ENCODE data around the gene ITGB5. TPM values are rescaled to one million over a fixed set of nuclear protein-coding genes. Genes with fewer than 3 reads are reported as not detected.

ITGB5 gene
- total RNA-seq, 6 experiments from 2014 or later, result 61.3 to 125 (median 98.4) TPM

GRCh38 chr3:124802061-124802698 lies 85.0 kb downstream of the ITGB5 start:
- intact Hi-C loops (cut with DNase I), result no loop called here
- no peak for DNase-seq
- H3K27ac ChIP-seq, result no peak overlapping the region
- H3K27me3 ChIP-seq, result no peaks in the 10 kb centered on the region
- TF ChIP-seq CTCF (IDR thresholded peaks at IDR 0.05) (no peak), POLR2A (IDR thresholded peaks at IDR 0.05) (no peak)
- H3K4me3 ChIP-seq, result no peak overlapping the region
- H3K36me3 ChIP-seq, result peaks cover 0 to 5% (median 0%) of the 10 kb centered on the region in 4 donors
- H3K9me3 ChIP-seq, result no peaks in the 10 kb centered on the region
- WGBS (ENCODE audit: insufficient coverage, low coverage, low lambda C conversion rate, missing lambda C conversion rate), result no CpG with 5 or more reads among the region's 8 CpGs
- ATAC-seq, result no peak
- H3K4me1 ChIP-seq, result peaks cover 0 to 23% (median 9%) of the 10 kb centered on the region in 4 donors

GRCh38 chr3:124800511-124801258 lies 86.5 kb downstream of the ITGB5 start:
- WGBS (ENCODE audit: insufficient coverage, low coverage, low lambda C conversion rate, missing lambda C conversion rate), result 48% methylated on average over 6 of the region's 10 CpGs
- Histone ChIP-seq H3K9me3 (no peaks in the 10 kb centered on the region), H3K27ac (peak overlapping the region; percentile 49 to 54 (median 50)), H3K4me3 (no peak overlapping the region), H3K27me3 (no peaks in the 10 kb centered on the region), H3K4me1 (peaks cover 0 to 23% (median 9%) of the 10 kb centered on the region in 4 donors), H3K36me3 (peaks cover 0 to 10% (median 2%) of the 10 kb centered on the region in 4 donors)
- peak; percentile 47 to 81 (median 66) for DNase-seq
- intact Hi-C loops (cut with DNase I), result no loop called here
- peak; percentile 67 to 86 (median 80) for ATAC-seq
- TF ChIP-seq POLR2A (IDR thresholded peaks at IDR 0.05) (no peak), CTCF (IDR thresholded peaks at IDR 0.05) (no peak)

- no peaks in the 10 kb centered on the region for H3K9me3 ChIP-seq
- no peak overlapping the region for H3K4me3 ChIP-seq
- intact Hi-C loops (cut with DNase I), result no loop called here
- ATAC-seq (peak; percentile 9 to 73 (median 38)), DNase-seq (no peak)
- peak overlapping the region; percentile 49 to 54 (median 50) for H3K27ac ChIP-seq
- WGBS (ENCODE audit: insufficient coverage, low coverage, low lambda C conversion rate, missing lambda C conversion rate), result 30% methylated on average over 1 of the region's 1 CpG
- H3K4me1 ChIP-seq, result peaks cover 0 to 23% (median 9%) of the 10 kb centered on the region in 4 donors
- H3K27me3 ChIP-seq, result no peaks in the 10 kb centered on the region
- peaks cover 0 to 12% (median 2%) of the 10 kb centered on the region in 4 donors for H3K36me3 ChIP-seq
- TF ChIP-seq CTCF (IDR thresholded peaks at IDR 0.05) (no peak), POLR2A (IDR thresholded peaks at IDR 0.05) (no peak)
These were observed 87.1 kb downstream of the ITGB5 start for GRCh38 chr3:124800076-124800475.

- no peak for ATAC-seq
- H3K27ac ChIP-seq, result peak overlapping the region in 1 of 3 donors; percentile 49
These were observed 87.5 kb downstream of the ITGB5 start for GRCh38 chr3:124799676-124800075.

More at GRCh38 chr3:124799676-124800075, 87.5 kb downstream of the ITGB5 start:
- Histone ChIP-seq H3K9me3 (no peaks in the 10 kb centered on the region), H3K4me3 (no peak overlapping the region), H3K36me3 (peaks cover 0 to 12% (median 2%) of the 10 kb centered on the region in 4 donors), H3K27me3 (no peaks in the 10 kb centered on the region), H3K4me1 (peaks cover 0 to 23% (median 9%) of the 10 kb centered on the region in 4 donors)
- WGBS (ENCODE audit: insufficient coverage, low coverage, low lambda C conversion rate, missing lambda C conversion rate), result 100% methylated on average over 3 of the region's 10 CpGs
- intact Hi-C loops (cut with DNase I), result no loop called here
- DNase-seq, result no peak
- TF ChIP-seq CTCF (IDR thresholded peaks at IDR 0.05) (no peak), POLR2A (IDR thresholded peaks at IDR 0.05) (no peak)

Data from right lobe of liver (tissue), 6 donors.